BE2C (cell line): ENCODE measurements around the gene TARS3.
"Not testable (repeated sequence)": the region's sequence is repeated elsewhere in the genome, so short reads cannot be mapped to it uniquely, and the experiment has no call there.

Experiments
- DNase-seq: peaks from one replicate; pipeline ENCODE4 v3.0.0-alpha.2; 2020
- H3K27me3 ChIP-seq: fragments of 250-450 bp; sonication (Bioruptor Pico); 2 replicates; pipeline ENCODE4 v1.5.1; 2020; ENCODE audit warnings: mild to moderate bottlenecking
- H3K36me3 ChIP-seq: fragments of 250-450 bp; sonication (Bioruptor Pico); 2 replicates; pipeline ENCODE4 v1.5.1; 2020; ENCODE audit warnings: mild to moderate bottlenecking
- H3K4me1 ChIP-seq: fragments of 250-450 bp; sonication (Bioruptor Pico); 2 replicates; pipeline ENCODE4 v1.5.1; 2020
- H3K4me3 ChIP-seq: 2 replicates; pipeline ENCODE4 v1.5.1; 2011; ENCODE audit warnings: low read depth, low read length
- H3K9me3 ChIP-seq: fragments of 250-450 bp; sonication (Bioruptor Pico); 2 replicates; pipeline ENCODE4 v1.5.1; 2020
- TF ChIP-seq, protein P1 (sequence below): IDR thresholded peaks from 2 replicates; pipeline ENCODE4 v1.5.1; 2012; ENCODE audit warnings: mild to moderate bottlenecking, low read depth, low read length

The TARS3 gene

DNA sequence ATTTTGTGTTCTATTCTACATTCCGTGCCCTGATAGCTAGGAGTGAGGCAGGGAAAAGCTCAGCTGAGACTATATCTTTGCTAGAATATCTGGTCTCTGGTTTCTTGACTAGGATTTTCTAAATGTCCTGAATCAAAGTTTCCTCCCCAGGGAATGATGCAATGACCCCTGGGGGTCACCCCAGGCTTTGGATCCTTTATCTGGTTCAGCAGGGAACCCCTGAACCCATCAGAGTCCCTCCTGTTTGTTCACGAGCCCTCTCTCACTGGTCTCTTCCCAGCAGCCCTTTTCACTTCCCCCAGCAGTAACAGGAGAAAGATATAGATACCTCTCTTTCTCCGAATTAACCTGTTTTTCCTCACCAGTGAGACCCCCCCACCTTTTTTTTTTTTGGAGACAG is 86.4 kb downstream of the TARS3 start:
- TF ChIP-seq, protein P1, sequence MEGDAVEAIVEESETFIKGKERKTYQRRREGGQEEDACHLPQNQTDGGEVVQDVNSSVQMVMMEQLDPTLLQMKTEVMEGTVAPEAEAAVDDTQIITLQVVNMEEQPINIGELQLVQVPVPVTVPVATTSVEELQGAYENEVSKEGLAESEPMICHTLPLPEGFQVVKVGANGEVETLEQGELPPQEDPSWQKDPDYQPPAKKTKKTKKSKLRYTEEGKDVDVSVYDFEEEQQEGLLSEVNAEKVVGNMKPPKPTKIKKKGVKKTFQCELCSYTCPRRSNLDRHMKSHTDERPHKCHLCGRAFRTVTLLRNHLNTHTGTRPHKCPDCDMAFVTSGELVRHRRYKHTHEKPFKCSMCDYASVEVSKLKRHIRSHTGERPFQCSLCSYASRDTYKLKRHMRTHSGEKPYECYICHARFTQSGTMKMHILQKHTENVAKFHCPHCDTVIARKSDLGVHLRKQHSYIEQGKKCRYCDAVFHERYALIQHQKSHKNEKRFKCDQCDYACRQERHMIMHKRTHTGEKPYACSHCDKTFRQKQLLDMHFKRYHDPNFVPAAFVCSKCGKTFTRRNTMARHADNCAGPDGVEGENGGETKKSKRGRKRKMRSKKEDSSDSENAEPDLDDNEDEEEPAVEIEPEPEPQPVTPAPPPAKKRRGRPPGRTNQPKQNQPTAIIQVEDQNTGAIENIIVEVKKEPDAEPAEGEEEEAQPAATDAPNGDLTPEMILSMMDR, result no peak
- DNase-seq, result no peak
- no peak overlapping the region for H3K4me3 ChIP-seq
- H3K9me3 ChIP-seq, result no peaks in the 10 kb centered on the region
- peaks cover 11% of the 10 kb centered on the region for H3K4me1 ChIP-seq
- peaks cover 27% of the 10 kb centered on the region for H3K36me3 ChIP-seq
- H3K27me3 ChIP-seq, result no peaks in the 10 kb centered on the region

DNA sequence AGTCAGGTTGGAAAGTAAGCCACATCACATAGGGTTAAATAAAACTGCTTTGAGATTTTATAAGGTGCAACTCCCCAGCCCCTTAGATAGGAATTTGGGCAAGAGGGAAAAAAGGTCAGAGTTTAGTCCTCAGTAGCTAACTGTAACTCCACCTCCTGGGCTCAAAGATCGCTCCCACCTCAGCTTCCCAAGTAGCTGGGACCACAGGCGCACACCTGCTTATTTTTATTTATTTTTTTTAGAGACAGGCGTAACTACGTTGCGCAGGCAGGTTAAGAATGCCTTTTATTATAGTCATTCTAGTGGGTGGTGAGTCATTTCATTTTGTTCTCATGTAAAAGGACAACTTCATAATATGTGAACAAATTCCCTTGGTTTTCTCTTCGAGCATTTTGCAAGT is 86.8 kb downstream of the TARS3 start:
- H3K4me1 ChIP-seq, result peaks cover 9% of the 10 kb centered on the region
- peaks cover 24% of the 10 kb centered on the region for H3K36me3 ChIP-seq
- no peak for DNase-seq
- H3K27me3 ChIP-seq, result no peaks in the 10 kb centered on the region
- no peaks in the 10 kb centered on the region for H3K9me3 ChIP-seq
- H3K4me3 ChIP-seq, result no peak overlapping the region
- TF ChIP-seq, protein P1, result no peak

GRCh38 chr15:101637038-101637437 is 87.2 kb downstream of the TARS3 start:
- Histone ChIP-seq H3K36me3 (peaks cover 20% of the 10 kb centered on the region), H3K4me1 (peaks cover 5% of the 10 kb centered on the region; the same call in 1 of the 2 replicates), H3K9me3 (no peaks in the 10 kb centered on the region), H3K4me3 (no peak overlapping the region), H3K27me3 (no peaks in the 10 kb centered on the region)
- no peak for DNase-seq
- TF ChIP-seq, protein P1, result no peak

GRCh38 chr15:101635944-101636727 is 88.1 kb downstream of the TARS3 start:
- peaks cover 3% of the 10 kb centered on the region; the same call in 1 of the 2 replicates for H3K4me1 ChIP-seq
- H3K36me3 ChIP-seq, result peaks cover 16% of the 10 kb centered on the region
- no peak overlapping the region for H3K4me3 ChIP-seq
- H3K9me3 ChIP-seq, result no peaks in the 10 kb centered on the region
- TF ChIP-seq, protein P1, result no peak
- H3K27me3 ChIP-seq, result no peaks in the 10 kb centered on the region
- no peak for DNase-seq

DNA sequence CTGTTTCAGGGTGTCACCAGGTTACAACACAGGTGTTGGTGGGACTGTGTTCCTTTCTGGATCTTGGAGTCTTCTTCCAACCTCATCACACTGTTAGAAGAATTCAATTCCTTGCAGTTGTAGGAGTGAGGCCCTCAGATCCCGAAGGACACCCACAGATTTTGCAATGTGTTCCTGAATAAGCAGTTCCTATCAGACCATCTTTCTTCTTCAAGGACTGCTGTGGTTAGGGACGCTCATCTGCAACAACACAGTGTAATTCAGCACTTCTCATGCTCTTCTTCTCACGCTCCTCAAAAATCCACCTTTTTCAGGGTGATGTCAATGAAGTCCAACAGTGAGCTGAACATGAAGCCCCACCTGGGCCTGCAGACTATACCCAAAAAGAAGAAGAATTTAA is 90.9 kb downstream of the TARS3 start:
- no peaks in the 10 kb centered on the region for H3K36me3 ChIP-seq

GRCh38 chr15:101626729-101627128 is 97.5 kb downstream of the TARS3 start:
- not testable (repeated sequence) for H3K9me3 ChIP-seq, H3K27me3 ChIP-seq, H3K36me3 ChIP-seq, DNase-seq, H3K4me1 ChIP-seq, H3K4me3 ChIP-seq

More for the DNA sequence above, 90.9 kb downstream of the TARS3 start:
- Histone ChIP-seq H3K4me3 (no peak overlapping the region), H3K4me1 (no peaks in the 10 kb centered on the region), H3K9me3 (no peaks in the 10 kb centered on the region), H3K27me3 (no peaks in the 10 kb centered on the region)
- TF ChIP-seq, protein P1, result no peak
- no peak for DNase-seq
